PC-3 (cell line): ENCODE data around the gene NFIC. TPM values are rescaled to one million over a fixed set of nuclear protein-coding genes. Genes with fewer than 3 reads are reported as not detected.

Experiments used
- ATAC-seq: fragments of 200-7000 bp; cut with Tn5 transposase; 2 replicates; pipeline ENCODE4 v1.9.1; 2020; ENCODE audit warnings: mild to moderate bottlenecking, moderate library complexity
- BruUV-seq: library from RNA; stranded (reverse); fragments of 400-500 nt; replicated peaks from 2 replicates; lab custom pipeline; 2021; lab: Mats Ljungman, UMichigan
- CTCF ChIA-PET: fragments of 300-600 bp; sonication (Branson Sonifier 250); formaldehyde crosslinking; loops from one replicate; lab custom pipeline; 2022; ENCODE audit warnings: antibody characterized with exemption; lab: Charles Lee
- POLR2A ChIA-PET: fragments of 300-600 bp; sonication (Branson Sonifier 250); formaldehyde crosslinking; loops from one replicate; lab custom pipeline; 2022; ENCODE audit warnings: antibody characterized with exemption; ENCODE audit not compliant: unreplicated experiment; lab: Charles Lee
- DNase-seq: peaks from one replicate; pipeline ENCODE4 v3.0.0-alpha.2; 2015
- H2AFZ ChIP-seq: fragments of 300-600 bp; sonication (generic); 2 replicates; pipeline ENCODE4 v1.6.0; 2016; ENCODE audit warnings: antibody characterized with exemption, low read length
- H3F3A ChIP-seq: fragments of 300-600 bp; sonication (generic); one replicate; pipeline ENCODE4 v1.6.0; 2017; ENCODE audit warnings: antibody characterized with exemption, low read length, control low read depth, mild to moderate bottlenecking; ENCODE audit not compliant: unreplicated experiment
- H3K27ac ChIP-seq: fragments of 300-600 bp; sonication (generic); 2 replicates; pipeline ENCODE4 v1.5.1; 2016; ENCODE audit warnings: mild to moderate bottlenecking, low read length
- H3K27me3 ChIP-seq: fragments of 300-600 bp; sonication (generic); 2 replicates; pipeline ENCODE4 v1.6.1; 2016; ENCODE audit warnings: low read length, mixed read lengths
- H3K36me3 ChIP-seq: fragments of 300-600 bp; sonication (generic); 2 replicates; pipeline ENCODE4 v1.6.1; 2016; ENCODE audit warnings: low read depth, mixed run types, low read length, mixed read lengths
- H3K4me1 ChIP-seq: fragments of 300-600 bp; sonication (generic); 2 replicates; pipeline ENCODE4 v1.5.1; 2016; ENCODE audit warnings: low read length; ENCODE audit not compliant: insufficient read depth
- H3K4me2 ChIP-seq: fragments of 300-600 bp; sonication (generic); 2 replicates; pipeline ENCODE4 v1.6.0; 2016; ENCODE audit warnings: low read length
- H3K4me3 ChIP-seq: fragments of 300-600 bp; sonication (generic); 2 replicates; pipeline ENCODE4 v1.5.1; 2016; ENCODE audit warnings: mild to moderate bottlenecking, low read length, mixed read lengths
- H3K79me2 ChIP-seq: fragments of 300-600 bp; sonication (generic); 2 replicates; pipeline ENCODE4 v1.6.1; 2017; ENCODE audit warnings: low read length, mixed read lengths
- H3K9ac ChIP-seq: fragments of 300-600 bp; sonication (generic); 2 replicates; pipeline ENCODE4 v1.6.0; 2016; ENCODE audit warnings: mild to moderate bottlenecking, low read length
- H3K9me2 ChIP-seq: fragments of 300-600 bp; sonication (generic); replicated peaks from 2 replicates; pipeline ENCODE4 v1.6.1; 2016; ENCODE audit warnings: mixed run types, low read length, mixed read lengths
- H3K9me3 ChIP-seq: fragments of 300-600 bp; sonication (generic); 2 replicates; pipeline ENCODE4 v1.6.1; 2016; ENCODE audit warnings: low read length, mixed read lengths
- H4K20me1 ChIP-seq: fragments of 300-600 bp; sonication (generic); 2 replicates; pipeline ENCODE4 v1.6.1; 2016; ENCODE audit warnings: low read length, mixed read lengths
- CTCF ChIP-seq: fragments of 300-600 bp; sonication (generic); conservative IDR thresholded peaks from 2 replicates; pipeline ENCODE4 v1.5.1; 2017; ENCODE audit warnings: antibody characterized with exemption, low read depth, mild to moderate bottlenecking, low read length
- EZH2 ChIP-seq: fragments of 300-600 bp; sonication (generic); IDR thresholded peaks from one replicate; pipeline ENCODE4 v1.6.1; 2017; ENCODE audit warnings: antibody characterized with exemption, mild to moderate bottlenecking, low read length; ENCODE audit not compliant: unreplicated experiment
- EZH2phosphoT487 ChIP-seq: fragments of 300-600 bp; sonication (generic); IDR thresholded peaks from 2 replicates; pipeline ENCODE4 v1.6.1; 2018; ENCODE audit warnings: mild to moderate bottlenecking, antibody characterized with exemption, low read length, borderline replicate concordance
- intact Hi-C: fragments of 100-400 bp; cut with micrococcal nuclease; formaldehyde crosslinking; loops from 2 replicates; pipeline ENCODE4 v1.9.0; 2023
- total RNA-seq: library from RNA; depleted of rRNA; stranded (reverse); fragments of >200 nt; gene quantifications from 2 replicates; pipeline ENCODE4 v1.2.3, GENCODE V29; 2014; rRNA removed

NFIC gene
- total RNA-seq, 1 experiment from 2014 or later: 31.7 TPM

DNA sequence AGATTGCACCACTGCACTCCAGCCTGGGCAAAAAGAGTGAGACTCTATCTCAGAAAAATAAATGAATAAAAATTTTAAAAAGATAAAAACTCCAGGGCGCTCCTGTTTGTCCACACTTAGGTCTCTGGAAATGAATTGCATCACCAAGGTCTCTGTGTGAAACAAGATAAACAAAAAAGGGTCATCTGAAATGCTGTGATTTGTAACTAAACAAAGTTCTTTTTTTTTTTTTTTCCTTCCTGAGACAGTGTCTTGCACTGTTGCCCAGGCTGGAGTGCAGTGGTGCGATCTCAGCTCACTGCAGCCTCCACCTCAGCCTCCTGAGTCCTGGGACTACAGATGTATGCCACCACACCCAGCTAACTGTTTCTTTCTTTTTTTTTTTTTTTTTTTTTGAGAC is 151.3 kb downstream of the NFIC start:
- CTCF ChIA-PET: no interaction called here
- Histone ChIP-seq H3K9ac (no peak overlapping the region), H3K4me3 (no peak overlapping the region), H4K20me1 (peaks cover 27% of the 10 kb centered on the region; the same call in 1 of the 2 replicates), H3K27me3 (no peaks in the 10 kb centered on the region), H3K36me3 (no peaks in the 10 kb centered on the region), H3K4me2 (no peak overlapping the region), H3K79me2 (peaks cover 94% of the 10 kb centered on the region), H3K9me2 (no peaks in the 10 kb centered on the region), H2AFZ (no peak overlapping the region), H3K9me3 (no peaks in the 10 kb centered on the region), H3F3A (no peaks in the 10 kb centered on the region), H3K27ac (no peak overlapping the region), H3K4me1 (no peaks in the 10 kb centered on the region; the same call in 1 of the 2 replicates)
- POLR2A ChIA-PET: no interaction called here
- ATAC-seq (no peak), DNase-seq (no peak)
- no TSS peak for BruUV-seq
- intact Hi-C loops: no loop called here
- no peak for TF ChIP-seq EZH2

- TF ChIP-seq EZH2phosphoT487: no peak
- TF ChIP-seq EZH2: no peak
- TF ChIP-seq CTCF: no peak
- POLR2A ChIA-PET: no interaction called here
- intact Hi-C loops: no loop called here
Measured at GRCh38 chr19:3518255-3518654, 151.9 kb downstream of the NFIC start.

DNA sequence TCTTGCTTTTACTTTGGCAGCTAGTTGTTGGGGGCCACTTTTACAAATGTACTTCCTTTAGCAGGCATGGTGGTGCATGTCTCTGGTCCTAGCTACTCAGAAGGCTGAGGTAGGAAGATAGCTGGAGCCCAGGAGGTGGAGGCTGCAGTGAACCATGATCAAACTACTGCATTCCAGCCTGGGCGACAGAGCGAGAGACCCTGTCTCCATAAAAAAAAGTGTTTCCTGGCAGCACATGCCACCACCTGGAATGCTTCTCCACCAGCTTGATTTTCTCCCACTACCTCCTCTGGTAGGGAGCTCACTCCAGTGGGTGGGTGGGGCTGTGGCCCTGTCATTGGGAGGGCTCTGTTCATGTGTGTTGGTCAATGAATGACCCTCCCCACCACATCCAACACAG is 152.3 kb downstream of the NFIC start:
- Histone ChIP-seq H2AFZ (no peak overlapping the region), H3K27me3 (no peaks in the 10 kb centered on the region), H3F3A (no peaks in the 10 kb centered on the region), H3K4me2 (no peak overlapping the region), H3K9me2 (no peaks in the 10 kb centered on the region), H3K36me3 (no peaks in the 10 kb centered on the region), H4K20me1 (peaks cover 21% of the 10 kb centered on the region; the same call in 1 of the 2 replicates), H3K9ac (no peak overlapping the region), H3K4me1 (no peaks in the 10 kb centered on the region; the same call in 1 of the 2 replicates), H3K27ac (no peak overlapping the region), H3K4me3 (no peak overlapping the region), H3K79me2 (peaks cover 83% of the 10 kb centered on the region), H3K9me3 (no peaks in the 10 kb centered on the region)
- ATAC-seq (no peak), DNase-seq (no peak)
- intact Hi-C loops: no loop called here
- no TSS peak for BruUV-seq
- ChIA-PET CTCF (no interaction called here), POLR2A (no interaction called here)
- TF ChIP-seq EZH2 (no peak), EZH2phosphoT487 (no peak), CTCF (no peak)

More at GRCh38 chr19:3518255-3518654, 151.9 kb downstream of the NFIC start:
- Histone ChIP-seq H3K4me3 (no peak overlapping the region), H2AFZ (no peak overlapping the region), H3K9me2 (no peaks in the 10 kb centered on the region), H3K36me3 (no peaks in the 10 kb centered on the region), H3K9me3 (no peaks in the 10 kb centered on the region), H3K9ac (no peak overlapping the region), H3K27ac (no peak overlapping the region), H3K4me1 (no peaks in the 10 kb centered on the region; the same call in 1 of the 2 replicates), H3K79me2 (peaks cover 87% of the 10 kb centered on the region), H3F3A (no peaks in the 10 kb centered on the region), H3K4me2 (no peak overlapping the region), H3K27me3 (no peaks in the 10 kb centered on the region), H4K20me1 (peaks cover 25% of the 10 kb centered on the region; the same call in 1 of the 2 replicates)
- CTCF ChIA-PET: no interaction called here
- no TSS peak for BruUV-seq
- ATAC-seq (no peak), DNase-seq (no peak)

Other genes with a start within 250 kb of the NFIC start
- gene GNA15, start 230.6 kb upstream of the NFIC start, total RNA-seq: not detected in 2 replicates
- gene S1PR4, start 187.8 kb upstream of the NFIC start, total RNA-seq: 0.26 and 1.3 TPM in 2 replicates
- gene NCLN, start 180.7 kb upstream of the NFIC start, total RNA-seq: 74.7 and 132 TPM in 2 replicates
- 0.44 and 0.75 TPM in 2 replicates for gene CELF5, start 141.9 kb upstream of the NFIC start, total RNA-seq
- 0.36 and 0.69 TPM in 2 replicates for gene SMIM24, start 113.9 kb downstream of the NFIC start, total RNA-seq
- gene SMIM44, start 116.9 kb downstream of the NFIC start, total RNA-seq: not detected in 2 replicates
- 51.4 and 58.3 TPM in 2 replicates for gene DOHH, start 134.1 kb downstream of the NFIC start, total RNA-seq
- 53.6 and 77.9 TPM in 2 replicates for gene FZR1, start 139.7 kb downstream of the NFIC start, total RNA-seq
- not detected in 2 replicates for gene TEKTIP1, start 172.6 kb downstream of the NFIC start, total RNA-seq
- gene MFSD12, start 191.0 kb downstream of the NFIC start, total RNA-seq: 121 and 165 TPM in 2 replicates
- gene HMG20B, start 206.4 kb downstream of the NFIC start, total RNA-seq: 146 and 210 TPM in 2 replicates
- gene GIPC3, start 218.9 kb downstream of the NFIC start, total RNA-seq: 0.18 TPM in 1 of 2 replicates, not detected in the other
- 0.77 and 1.0 TPM in 2 replicates for gene TBXA2R, start 240.3 kb downstream of the NFIC start, total RNA-seq